NCI-H446 (cell line): ENCODE measurements around the gene RPL5.
A peak's percentile ranks its signal among the peaks of the same experiment; 100 is the strongest.

Experiments
- DNase-seq, 2 experiments: peaks; one replicate each; lab custom pipeline; 2025; lab: John Stamatoyannopoulos, UW

Gene RPL5

DNA sequence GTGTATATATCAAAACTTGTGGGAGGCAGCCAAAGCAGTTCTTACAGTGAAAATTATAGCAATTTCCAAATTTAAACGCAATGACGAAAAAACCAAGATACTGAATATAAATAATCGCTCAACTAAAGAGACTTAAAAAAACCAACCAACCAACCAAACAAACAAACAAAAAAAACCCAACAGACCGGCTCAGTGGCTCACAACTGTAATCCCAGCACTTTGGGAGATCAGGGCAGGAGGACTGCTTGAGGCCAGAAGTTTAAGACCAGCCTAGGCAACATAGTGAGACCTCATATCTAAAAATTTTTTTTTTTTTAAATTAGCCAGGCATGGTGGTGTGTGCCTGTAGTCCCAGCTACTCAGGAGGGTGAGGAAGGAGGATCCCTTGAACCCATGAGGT is 23.4 kb downstream of the RPL5 start:
- DNase-seq = no peak

DNA sequence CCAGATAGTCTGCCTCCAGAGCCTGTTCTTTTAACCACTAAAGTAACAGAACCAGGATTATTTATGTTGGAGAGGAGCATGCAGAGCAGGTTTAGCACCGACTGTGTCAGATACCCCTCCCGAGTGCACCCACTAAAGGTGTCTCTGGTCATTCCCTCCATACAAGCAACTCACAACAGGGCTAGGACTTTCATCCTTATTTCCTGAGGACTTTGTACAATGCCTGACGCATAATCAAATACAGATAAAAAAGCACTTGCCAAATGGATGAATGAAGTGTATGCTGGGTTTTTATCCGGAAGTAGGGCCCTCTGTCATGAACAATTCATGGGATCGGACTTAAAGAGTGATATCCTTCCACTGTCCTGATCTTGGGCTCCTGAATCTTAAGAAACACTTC is 26.0 kb downstream of the RPL5 start:
- no peak for DNase-seq

DNA sequence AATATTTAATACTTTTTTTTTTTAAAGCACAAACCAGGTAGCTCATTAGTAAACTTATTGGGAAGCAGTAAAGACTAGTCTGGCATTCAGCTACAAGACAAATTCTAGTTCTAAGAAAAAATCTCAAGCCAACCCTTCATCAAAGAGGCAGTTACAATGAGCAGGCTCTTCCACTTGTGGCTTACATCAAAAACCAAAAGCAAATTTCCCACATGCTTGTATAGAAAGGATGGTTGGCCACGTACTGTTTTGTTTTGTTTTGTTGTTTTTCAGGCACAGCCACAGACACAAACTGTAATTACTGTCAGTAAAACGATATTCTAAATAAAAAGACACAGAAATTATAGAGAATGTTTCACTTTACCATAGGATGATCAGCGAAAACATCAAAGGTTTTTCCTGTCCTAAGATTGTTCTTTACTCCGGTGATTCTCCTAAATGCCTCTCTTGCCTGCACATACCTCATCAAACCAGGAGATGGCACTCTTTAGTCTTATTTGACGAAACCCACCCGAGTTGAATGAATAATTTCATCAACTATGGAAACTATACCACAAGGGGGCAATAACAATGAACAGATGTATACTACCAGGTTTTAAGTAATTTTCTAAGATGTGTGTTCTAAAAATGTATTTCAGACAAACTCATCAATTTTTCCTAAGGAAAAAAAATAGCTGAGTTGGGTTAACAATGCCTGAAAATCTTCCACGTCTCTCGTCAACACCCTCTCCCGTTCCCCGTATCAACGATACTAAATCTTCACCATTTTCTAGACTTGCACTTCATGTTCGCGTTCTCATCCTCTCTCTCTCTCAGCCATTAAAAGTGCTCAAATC is 26.9 kb downstream of the RPL5 start:
- DNase-seq = peak; percentile 87 to 91

DNA sequence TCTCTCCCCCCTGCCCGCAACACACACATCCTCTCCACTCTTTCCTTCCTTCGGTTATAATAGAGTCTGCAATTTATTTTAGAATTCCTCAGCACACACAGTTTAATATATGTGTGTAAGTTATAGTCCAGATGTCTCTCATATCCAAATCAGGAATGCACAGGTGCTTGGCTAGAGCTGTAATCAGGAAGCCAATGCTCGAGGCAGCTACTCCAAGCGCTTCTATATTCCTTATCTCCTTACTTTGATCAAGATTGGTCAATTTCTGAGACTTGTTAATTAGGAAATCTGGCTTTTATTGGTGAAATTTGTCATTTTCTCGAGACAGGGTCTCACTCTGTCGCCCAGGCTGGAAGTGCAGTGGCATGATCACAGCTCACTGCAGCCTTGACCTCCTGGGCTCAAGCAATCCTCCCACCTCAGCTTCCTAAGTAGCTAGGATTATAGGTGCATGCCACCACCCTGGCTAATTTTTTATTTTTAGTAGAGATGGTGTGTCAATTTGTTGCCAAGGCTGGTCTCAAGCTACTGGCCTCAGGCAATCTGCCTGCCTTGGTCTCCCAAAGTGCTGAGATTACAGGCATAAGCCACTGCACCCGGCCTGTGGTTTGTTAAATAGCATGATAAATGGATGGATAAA is 27.7 kb downstream of the RPL5 start:
- DNase-seq = no peak

DNA sequence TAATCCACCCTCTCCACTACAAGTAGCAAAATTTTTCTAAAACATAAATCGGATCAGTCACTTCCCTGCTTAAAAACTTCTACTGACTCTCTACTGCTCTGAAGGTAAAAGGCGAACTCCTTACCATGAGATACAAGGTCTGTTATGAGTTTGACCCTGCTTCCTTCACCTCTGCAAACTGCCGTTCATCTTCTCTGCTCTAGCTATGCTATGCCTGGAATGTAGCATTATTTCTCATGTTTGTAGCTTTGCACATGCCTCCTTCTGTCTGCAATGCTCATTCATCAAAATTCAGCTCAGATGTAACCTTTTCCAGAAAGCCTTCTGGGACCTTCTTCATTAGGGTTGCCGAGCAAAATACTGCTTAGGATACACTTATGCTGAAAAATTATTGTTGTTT is 30.8 kb downstream of the RPL5 start:
- no peak for DNase-seq

DNA sequence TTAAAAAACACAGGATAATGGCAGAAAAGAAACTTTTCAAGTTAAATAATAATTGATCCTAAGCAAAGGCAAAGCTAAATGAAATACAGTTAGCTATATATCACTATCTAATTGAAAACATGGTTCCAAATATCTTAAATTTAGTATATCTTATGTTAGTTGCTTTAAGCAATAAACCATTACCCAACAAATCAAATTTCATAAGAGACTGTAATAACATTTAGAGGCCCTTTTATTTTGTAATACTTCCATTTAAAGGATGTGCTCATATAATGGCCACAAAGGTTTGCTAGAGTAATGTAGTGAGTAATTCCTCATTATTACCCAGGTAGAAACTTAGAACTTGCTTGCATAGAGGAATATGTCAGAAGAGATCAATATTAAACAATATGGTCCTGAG is 32.3 kb downstream of the RPL5 start:
- DNase-seq = no peak

DNA sequence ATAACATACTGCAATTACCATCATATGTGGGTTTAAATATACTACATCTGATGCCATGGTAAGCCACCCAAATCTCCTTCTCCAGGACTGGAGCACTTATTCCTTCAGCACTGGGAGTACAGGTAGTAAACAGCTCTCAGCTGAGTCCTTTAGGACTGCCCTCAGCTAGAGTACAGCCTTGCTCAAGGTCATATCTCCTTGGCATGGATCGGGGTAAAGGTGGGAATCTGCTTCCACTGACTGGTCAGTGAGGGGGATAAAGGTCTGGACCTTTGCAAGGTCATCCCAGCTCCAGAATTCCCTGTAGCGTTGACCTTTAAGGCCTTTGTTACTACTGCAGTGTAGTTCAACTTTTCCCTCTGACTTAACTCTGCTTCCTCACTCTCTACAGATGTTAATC is 38.8 kb downstream of the RPL5 start:
- no peak for DNase-seq

DNA sequence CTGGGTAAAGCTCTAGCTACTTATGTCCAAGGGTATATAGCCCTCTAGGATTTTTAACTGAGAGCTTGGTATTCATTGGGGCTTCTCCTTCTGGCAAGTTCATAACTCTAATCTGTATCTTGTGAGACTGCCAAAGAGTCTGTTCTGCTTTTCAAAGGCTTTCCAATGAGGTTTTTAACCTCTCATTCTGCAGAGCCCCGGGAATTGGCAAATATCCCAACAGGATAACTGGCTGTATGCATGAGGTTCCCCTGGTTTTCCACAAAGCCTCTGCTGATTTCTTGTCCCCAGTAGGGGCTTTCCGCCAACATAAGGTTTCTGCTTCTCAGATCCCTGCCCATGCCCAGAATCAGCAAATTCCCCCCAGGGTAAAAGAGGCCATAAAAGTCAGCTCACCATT is 40.9 kb downstream of the RPL5 start:
- DNase-seq = peak; percentile 74 to 94

DNA sequence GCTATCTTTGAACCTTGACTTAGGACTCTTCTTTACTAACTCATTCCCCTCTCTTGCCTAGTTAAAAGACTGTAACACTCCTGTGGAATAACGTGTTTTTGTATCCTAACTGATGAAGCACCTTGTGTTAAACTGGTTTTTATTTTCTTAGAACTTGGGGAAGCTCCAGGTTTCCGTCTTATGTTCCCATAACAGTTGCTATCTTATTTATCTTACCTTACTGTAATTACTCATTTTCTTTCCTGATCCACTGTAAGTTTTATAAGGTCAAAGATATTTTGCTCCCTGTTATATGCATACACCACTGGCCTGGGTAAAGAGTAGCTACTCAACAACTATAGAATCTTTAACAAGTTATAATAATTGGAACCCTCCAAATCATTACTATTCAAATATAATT is 43.1 kb downstream of the RPL5 start:
- DNase-seq = no peak

DNA sequence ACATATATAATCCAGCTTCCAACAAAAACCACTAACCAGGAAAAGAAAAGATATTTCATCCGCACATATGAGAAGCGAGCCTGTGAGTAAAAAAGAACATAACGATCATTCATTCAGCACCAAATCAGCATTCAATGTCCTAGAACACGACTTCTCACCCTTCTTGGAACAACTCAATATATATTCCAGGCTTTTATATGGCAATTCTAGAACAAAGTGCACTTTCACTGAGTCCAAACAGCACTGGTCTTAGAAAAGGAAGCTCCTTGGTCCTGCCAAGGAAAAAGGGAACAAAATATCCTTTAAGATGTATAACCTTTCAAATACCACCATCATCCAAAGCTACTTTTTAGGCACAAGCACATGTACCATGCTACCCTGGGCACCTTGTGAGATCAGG is 44.5 kb downstream of the RPL5 start:
- DNase-seq = no peak

DNA sequence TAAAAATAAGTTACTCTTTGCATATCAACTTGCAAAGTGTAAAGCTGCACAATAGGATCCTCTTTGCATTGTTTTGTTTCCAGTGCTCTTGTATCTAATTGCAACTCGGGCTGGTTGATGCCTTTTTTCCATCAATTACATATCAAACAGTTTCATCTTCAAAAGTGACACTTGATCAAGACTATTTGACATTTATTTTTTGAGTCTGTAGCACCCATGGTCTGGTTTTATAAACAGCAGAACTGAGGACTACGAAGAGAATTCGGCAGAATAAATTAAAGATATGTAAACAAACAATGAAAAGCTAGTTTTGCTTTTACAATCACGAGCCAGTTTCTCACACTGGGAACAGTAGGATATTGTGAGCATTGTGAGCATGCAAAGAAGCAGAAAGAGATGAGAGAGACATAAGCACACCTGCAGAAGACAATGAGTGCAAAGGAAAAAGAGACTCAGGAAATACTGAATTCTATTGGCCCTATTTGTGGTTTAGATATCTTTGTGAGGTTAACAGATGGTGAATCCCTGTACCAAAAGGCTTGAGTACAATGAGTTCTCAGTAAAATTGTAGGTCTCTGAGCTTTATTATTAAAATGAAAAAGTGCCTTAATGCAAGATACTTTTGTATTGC is 45.4 kb downstream of the RPL5 start:
- peak in 1 of 2 experiments; percentile 46 for DNase-seq

DNA sequence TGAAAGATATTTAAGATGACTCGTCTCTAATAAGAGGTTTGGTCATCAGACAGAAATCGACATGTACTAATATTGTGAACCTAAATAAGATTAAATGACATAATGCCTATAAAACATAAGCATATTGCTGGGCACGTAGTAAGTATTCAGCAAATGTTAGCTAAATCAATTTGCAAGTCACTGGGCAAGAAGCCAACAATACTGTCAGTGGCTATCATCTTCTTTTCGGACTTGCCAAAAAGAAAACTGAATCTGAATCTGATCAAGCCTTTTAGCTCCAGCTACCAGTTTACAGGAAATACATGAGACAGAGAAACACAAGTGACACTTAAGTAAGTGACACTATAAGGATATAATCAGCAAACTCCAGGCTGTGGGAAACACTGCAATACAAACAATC is 46.0 kb downstream of the RPL5 start:
- DNase-seq = peak; percentile 46 to 89

DNA sequence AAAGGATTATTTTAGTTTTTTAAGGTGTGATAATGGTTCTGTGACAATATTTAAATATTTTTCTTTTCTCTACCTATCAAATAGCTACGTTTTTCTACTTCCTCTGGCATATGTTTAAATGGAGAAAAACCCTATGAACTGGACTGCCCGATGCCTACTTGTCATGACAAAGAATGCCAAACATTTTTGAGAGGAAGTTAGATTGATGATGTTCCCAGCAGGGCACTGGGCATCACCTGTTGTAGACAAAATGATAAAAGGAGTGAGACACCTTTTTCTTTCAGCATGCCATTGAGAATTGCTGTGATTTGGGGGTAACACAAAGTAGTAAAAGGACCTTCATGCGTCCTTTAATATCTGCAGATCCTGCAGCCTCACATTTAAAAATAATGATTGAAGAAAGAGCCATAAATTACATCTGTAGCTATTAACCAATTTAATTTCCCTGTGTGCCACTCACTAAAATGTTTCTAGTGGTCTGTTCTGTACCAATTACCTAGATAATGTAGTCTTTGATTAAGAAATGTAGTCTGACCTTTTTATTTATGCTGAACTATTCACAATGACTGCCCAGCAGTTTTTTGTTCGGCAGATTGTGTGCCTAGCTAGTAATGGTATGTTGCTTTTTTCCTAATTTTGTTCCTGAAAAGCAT is 47.6 kb downstream of the RPL5 start:
- DNase-seq = no peak

DNA sequence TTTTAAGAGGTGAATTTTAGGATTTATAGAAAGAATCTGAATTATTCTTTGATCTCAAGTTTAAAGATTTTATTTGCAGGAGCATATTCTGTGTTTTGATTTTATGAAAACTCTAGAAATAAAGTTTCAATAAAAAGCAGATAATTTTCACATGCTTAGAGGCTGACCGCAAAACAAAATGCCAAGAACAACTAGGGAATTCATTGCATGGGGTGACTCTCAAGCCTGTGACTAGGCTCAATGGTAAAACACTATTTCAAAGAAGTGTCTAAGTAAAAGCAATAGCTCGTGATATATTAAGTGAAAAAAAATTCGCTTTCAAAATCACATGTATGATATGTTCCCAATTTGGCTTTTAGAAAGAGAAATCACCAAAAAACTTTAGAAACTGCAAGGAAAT is 49.6 kb downstream of the RPL5 start:
- no peak for DNase-seq

DNA sequence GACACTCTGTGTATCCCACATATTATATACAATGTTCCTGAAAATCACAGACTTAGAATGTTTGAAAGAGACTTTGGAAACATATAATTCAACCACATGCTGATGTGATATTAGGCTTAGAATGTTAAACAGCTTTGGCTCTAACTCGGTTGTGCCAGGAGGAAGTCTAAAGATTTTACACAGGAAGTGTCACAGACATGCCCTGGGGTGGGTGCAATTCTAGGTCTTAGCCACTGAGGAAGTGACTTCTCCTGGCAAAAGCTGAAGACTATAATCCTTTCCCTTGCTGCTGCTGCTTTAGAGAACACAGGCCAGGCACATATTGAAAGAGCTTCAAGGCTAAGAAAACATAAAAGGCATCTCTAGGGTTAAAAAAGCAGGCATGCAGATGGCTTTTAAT is 51.0 kb downstream of the RPL5 start:
- no peak for DNase-seq

DNA sequence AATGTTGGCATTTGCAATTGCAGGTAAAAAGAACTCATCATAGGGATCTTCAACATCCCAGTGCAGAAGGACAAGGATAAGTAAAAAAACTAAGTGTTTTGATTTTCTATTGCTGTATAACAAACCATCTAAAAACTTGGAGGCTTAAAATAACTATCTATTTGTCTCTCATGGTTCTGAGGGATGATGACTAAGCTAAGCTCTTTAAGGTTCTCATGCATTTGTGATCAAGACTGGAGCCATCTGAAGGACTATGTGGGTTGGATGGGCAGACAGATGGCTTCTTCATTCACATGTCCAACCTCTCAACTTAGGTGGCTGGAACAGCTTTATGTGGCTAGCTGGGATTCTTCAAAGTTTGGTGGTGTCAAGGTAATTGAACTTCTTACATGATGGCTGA is 51.5 kb downstream of the RPL5 start:
- DNase-seq = no peak

DNA sequence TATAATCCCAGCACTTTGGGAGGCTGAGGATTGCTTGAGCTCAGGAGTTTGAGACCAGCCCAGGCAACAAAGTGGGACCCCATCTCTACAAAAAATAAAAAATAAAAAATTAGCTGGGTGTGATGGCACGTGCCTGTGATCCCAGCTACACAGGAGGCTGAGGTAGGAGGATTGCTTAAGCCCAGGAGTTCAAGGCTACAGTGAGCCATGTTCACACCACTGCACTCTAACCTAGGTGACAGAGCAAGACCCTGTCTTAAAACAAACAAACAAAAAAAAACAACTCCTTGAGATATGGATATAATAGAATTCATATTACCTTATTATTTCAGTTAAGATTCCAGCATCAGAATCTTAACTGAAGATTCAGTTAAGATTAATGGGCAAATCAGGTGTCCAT is 52.4 kb downstream of the RPL5 start:
- no peak for DNase-seq

DNA sequence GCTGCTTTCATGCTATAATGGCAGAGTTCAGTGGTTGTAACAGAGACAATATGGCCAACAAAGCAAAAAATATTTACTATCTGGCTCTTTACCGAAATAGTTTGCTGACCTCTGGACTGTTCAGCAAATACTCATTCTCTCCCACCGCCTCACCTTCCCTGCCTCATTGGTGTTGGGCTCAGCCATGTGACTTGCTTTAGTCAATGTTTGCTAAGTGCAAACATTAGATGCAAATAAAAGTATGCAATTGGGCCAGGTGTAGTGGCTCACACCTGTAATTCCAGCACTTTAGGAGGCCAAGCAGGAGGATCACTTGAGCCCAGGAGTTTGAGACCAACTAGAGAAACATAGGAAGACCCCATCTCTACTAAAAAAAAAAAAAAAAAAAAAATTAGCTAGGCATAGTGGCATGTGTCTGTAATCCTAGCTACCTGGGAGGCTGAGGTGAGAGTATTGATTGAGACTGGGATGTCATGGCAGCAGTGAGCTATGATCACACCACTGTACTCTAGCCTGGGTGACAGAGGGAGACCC is 55.1 kb downstream of the RPL5 start:
- no peak for DNase-seq

DNA sequence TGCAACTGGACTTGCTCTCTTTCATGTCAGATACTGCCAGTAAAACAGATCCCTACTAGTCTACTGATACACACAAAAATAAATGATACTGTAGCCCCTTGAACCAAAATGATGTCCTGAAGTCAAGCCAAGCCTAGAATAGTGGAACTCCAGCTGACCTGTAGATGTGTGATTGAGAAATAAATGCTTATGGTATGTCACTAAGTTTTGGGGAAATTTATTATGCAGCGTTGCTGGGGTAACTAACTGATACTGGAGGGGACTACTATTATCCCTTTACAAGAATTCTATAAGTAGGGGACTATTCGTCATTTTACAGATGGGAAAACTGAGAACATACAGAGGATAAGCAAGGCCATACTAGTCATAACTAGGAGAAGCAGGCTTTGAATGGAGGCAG is 55.6 kb downstream of the RPL5 start:
- no peak for DNase-seq
